Inferior parietal cortex (tissue), 1 donor: ENCODE data around the gene CDIPT.

ENCODE experiments used
- DNase-seq: peaks from one replicate; pipeline ENCODE4 v3.0.0-alpha.2; 2016; ENCODE audit errors: extremely low spot score

Gene CDIPT

DNA sequence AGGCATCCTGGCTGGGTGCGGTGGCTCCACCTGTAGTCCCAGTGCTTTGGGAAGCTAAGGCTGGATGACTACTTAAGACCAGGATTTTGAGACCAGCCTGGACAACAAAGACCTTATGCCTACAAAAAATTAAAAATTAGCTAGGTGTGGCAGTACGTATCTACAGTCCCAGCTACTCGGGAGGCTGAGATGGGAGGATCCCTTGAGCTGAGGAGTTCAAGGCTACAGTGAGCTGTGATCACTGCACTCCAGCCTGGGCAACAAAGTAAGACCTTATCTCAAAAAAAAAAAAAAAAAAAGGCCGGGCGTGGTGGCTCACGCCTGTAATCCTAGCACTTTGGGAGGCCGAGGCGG lies 36.7 kb downstream of the CDIPT start:
- no peak for DNase-seq

DNA sequence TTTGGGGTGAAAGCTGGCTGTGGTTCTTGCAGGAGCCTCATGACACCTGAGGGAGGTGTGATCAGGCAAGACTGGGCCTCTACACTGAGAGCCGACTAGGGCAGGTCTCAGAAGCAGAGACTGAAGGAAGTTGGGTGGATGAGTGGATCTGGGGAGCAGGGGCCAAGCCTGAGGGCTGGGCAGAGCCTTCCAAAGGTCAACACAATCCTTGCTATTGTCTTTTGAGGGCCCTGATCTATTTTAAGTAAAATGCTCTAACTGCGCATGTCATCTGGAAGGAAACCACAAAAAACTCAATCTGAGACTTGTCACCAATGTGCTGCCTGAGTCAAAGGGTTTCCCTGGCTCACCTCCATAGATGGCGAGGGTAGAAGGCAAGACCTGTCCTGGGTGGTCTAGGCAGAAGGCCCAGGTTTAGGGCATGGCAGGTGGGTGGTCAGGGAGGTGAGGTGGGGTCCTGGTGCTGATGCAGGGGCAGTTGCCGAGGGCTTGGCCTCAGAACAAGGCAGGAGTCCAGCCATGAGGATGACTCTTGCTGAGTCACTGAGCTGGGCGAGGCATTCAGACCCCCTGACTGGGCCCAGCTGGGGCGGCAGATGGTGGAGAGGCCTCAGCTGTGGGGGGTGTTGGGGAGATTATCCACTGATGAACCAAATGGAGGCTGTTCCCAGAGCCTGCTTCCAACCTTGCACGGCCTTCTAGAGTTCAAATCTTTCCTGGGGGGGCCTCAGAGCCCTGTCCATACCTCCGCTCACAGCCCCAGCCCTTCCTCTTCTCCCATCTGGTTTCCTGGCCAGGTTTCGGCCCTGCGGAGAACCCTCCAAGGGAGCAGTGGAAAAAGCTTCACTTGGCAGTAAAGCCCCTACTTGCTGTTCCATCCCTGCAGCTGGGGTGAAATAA lies 37.6 kb downstream of the CDIPT start:
- no peak for DNase-seq

DNA sequence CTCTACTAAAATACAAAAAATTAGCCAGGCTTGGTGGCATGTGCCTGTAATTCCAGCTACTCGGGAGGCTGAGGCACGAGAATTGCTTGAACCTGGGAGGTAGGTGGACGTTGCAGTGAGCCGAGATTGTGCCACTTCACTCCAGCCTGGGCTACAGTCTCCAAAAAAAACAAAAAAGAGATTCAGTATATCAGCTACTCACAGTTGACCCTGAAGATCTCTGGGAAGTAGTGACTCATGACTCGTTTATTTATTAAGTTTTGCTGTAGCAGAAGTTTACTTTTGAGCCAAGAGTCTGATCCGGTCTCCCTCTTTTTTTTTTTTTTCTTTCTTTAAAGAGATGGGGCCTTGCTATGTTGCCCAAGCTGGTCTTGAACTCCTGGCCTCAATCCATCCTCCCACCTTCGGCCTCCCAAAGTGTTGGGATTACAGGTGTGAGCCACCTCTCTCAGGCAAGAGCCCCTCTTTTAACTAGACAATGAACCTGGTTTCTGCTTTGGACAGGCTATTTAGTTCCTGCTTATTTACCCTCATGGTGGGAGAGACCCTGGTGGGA lies 38.4 kb downstream of the CDIPT start:
- no peak for DNase-seq

GRCh38 chr16:29821643-29822115 lies 41.3 kb downstream of the CDIPT start:
- no peak for DNase-seq

DNA sequence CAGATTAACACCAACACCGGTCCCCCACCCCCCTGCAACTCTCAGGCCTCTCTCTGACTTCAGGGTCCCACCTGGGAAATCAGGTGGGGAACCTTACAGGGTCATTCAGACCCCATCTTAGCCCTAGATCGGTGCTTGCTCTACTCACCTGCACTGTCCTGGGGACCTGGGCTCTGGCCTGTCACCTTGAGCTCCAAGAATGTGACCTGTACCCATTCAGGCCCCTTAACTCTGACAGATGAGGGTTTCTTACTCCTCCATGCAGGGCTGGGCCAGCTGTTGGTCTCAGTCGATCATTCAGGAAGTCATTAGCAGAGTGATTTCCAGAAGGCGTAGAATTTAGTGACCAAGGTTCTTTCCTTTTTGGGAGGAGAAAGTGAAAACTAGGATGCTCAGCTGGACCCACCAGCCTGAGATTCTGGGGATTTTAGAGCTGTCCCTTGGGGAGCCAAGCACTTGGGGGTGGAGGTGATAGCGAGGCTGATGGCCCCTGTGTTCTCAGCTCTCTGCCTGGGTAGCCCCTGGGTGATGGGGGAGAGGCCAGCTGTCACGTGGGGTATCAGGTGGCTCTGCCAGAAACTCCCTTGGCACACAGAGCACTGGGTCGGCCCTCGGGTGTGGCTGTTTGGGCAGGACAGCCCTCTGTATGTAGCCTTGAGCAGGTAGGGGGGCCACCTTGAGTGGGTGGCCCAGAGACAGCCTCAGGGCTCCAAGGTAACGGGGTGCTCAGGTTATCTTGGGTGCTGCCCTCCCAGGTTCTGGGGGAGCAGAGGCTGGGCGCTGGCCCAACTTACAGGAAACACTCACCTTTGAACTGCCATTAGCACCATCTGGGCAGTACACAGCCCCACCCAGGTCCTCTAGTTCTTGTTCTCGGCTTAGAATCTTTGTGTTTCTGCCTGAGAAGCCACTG lies 42.0 kb downstream of the CDIPT start:
- no peak for DNase-seq

GRCh38 chr16:29820271-29820701 lies 42.7 kb downstream of the CDIPT start, which contains the start of gene MVP:
TSS of gene MVP (plus strand) at chr16:29820462. CDS start at chr16:29830550, 10,088 bp downstream.
- DNase-seq, result no peak

DNA sequence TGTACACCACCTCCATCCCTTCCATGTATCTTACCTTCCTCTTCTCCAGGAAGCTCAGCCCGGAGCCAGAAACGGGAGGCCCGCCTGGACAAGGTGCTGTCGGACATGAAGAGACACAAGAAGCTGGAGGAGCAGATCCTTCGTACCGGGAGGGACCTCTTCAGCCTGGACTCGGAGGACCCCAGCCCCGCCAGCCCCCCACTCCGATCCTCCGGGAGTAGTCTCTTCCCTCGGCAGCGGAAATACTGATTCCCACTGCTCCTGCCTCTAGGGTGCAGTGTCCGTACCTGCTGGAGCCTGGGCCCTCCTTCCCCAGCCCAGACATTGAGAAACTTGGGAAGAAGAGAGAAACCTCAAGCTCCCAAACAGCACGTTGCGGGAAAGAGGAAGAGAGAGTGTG lies 43.5 kb downstream of the CDIPT start:
- DNase-seq, result no peak

DNA sequence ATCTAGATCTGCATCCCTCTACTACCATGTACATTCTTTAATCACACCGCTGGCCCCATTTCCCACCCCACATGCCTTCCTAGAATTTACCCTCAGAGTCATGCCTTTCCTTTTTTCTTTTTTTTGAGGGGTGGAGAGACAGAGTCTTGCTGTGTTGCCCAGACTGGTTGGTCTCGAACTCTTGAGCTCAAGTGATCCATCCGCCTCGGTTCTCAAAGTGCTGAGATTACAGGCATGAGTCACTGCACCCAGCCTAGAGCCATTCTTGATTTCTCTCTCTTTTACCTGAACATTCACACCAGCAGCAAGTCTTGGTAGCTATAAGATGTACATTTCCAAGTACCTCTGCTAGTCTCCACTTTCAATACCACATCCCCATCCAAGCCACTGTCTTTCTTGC lies 44.9 kb downstream of the CDIPT start:
- DNase-seq, result no peak

- DNase-seq, result no peak
Measured at GRCh38 chr16:29816694-29817441, 46.2 kb downstream of the CDIPT start.

GRCh38 chr16:29815793-29816693 lies 47.0 kb downstream of the CDIPT start, which contains the start of gene PAGR1:
TSS of gene PAGR1 (plus strand) at chr16:29816152. CDS start at chr16:29816526, 374 bp downstream.
- DNase-seq, result peak; percentile 99

- no peak for DNase-seq
Measured at GRCh38 chr16:29815032-29815721, 47.8 kb downstream of the CDIPT start.

DNA sequence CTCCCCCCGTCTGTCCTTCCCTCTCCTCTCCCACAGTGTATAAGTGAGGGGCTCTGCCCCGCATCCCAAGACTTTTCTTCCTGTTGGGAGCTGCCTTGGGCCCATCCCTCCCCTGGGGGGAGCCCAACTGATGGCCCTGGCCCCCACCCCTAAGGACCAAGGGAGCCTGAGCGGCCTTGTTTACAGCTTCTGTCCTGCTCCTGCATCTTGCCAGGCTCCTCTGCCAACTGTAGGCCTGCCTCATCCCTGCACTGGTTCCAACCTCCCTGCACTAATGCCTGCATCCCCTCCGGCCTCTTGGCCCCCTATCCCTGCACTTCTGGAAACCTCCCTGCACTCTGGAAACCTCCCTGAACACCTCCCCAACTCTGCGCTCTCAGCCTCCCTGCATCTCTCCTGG lies 48.4 kb downstream of the CDIPT start:
- DNase-seq, result no peak

DNA sequence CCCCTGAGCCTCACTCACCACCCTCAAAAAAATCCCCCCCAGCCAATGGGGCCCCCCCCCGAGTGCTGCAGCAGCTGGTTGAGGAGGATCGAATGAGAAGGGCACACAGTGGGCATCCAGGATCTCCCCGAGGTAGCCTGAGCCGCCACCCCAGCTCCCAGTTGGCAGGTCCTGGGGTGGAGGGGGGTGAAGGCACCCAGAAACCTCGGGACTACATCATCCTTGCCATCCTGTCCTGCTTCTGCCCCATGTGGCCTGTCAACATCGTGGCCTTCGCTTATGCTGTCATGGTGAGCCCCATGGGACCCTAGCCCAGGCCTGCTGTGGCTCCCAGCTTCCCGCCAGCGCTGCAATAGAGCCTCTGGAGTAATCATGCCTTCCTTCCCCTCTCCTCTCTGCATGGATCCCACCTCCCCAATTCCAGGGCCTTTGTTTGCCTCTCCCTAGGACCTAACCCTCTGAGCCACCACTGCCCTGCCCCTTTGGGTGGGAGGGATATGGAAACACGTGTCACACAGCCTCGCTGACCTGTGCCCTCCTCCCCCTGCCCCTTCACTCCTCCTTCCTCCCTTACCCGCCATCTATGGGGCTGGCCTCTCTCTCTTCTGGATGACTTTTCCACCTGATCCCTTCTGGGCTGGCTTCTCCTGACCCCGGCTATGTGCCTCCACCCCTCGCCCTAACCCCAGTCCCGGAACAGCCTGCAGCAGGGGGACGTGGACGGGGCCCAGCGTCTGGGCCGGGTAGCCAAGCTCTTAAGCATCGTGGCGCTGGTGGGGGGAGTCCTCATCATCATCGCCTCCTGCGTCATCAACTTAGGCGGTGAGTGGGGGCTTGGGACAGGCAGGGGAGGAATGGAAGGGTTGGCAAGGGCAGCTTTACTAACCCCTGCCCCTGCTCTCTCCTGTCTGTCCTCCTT lies 49.1 kb downstream of the CDIPT start:
- no peak for DNase-seq

GRCh38 chr16:29812754-29813643 lies 50.0 kb downstream of the CDIPT start:
- DNase-seq, result no peak

- no peak for DNase-seq
Measured at GRCh38 chr16:29811896-29812665, 50.9 kb downstream of the CDIPT start, which contains the start of gene PRRT2. TSS of gene PRRT2 (plus strand) at chr16:29812193. CDS start at chr16:29813055, 862 bp downstream.

- DNase-seq, result peak; percentile 84
Measured at GRCh38 chr16:29811170-29811895, 51.7 kb downstream of the CDIPT start.
